Astrocyte (in vitro differentiated cells and primary cell): ENCODE data around the gene FCRLA.

Source experiments
- EZH2 ChIP-seq: IDR thresholded peaks from 2 replicates; pipeline ENCODE4 v1.6.1; 2012; ENCODE audit warnings: mild to moderate bottlenecking, low read length, inconsistent platforms; ENCODE audit not compliant: insufficient read depth
- TF ChIP-seq, protein P1 (sequence below): IDR thresholded peaks from 2 replicates; pipeline ENCODE4 v1.5.1; 2011; ENCODE audit warnings: low read depth, mild to moderate bottlenecking, inconsistent platforms, low read length, moderate library complexity; ENCODE audit not compliant: insufficient read depth

DNA sequence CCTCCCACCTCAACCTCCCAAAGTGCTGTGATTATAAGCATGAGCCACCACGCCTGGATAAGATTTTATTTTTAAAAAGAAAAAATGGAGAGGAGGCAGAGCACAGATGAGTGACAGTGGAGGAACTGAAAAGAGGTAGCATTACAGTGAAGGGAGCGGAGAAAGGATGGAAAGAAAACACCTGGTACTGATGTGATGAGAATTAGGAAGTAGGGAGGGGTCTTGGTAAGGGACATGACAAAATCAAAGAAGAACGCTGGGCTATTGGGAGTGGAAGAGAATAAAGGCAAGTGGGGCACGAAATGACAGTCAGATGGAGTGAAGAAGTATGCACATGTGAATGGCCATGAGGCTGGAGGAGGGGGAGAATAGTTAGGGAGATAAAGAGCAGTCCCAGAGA, 2.3 kb downstream of the FCRLA start:
- TF ChIP-seq, protein P1, sequence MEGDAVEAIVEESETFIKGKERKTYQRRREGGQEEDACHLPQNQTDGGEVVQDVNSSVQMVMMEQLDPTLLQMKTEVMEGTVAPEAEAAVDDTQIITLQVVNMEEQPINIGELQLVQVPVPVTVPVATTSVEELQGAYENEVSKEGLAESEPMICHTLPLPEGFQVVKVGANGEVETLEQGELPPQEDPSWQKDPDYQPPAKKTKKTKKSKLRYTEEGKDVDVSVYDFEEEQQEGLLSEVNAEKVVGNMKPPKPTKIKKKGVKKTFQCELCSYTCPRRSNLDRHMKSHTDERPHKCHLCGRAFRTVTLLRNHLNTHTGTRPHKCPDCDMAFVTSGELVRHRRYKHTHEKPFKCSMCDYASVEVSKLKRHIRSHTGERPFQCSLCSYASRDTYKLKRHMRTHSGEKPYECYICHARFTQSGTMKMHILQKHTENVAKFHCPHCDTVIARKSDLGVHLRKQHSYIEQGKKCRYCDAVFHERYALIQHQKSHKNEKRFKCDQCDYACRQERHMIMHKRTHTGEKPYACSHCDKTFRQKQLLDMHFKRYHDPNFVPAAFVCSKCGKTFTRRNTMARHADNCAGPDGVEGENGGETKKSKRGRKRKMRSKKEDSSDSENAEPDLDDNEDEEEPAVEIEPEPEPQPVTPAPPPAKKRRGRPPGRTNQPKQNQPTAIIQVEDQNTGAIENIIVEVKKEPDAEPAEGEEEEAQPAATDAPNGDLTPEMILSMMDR = no peak
- no peak for TF ChIP-seq EZH2
